ENCODE measurements around the gene MYADML2. TPM values are rescaled to one million over a fixed set of nuclear protein-coding genes. Genes with fewer than 3 reads are reported as not detected.

Gene MYADML2
- total and polyA plus RNA-seq, 7 donors, result 0.47 to 95.8 (median 11.0) TPM

GRCh38 chr17:81990836-81991683, 44.0 kb upstream of the MYADML2 start:
- no peak for ATAC-seq
- 53 to 72% (median 58%) methylated on average over 24 to 25 of the region's 25 CpGs for whole genome bisulfite sequencing, 3 donors

GRCh38 chr17:81987161-81987770, 40.2 kb upstream of the MYADML2 start:
- 88 to 91% (median 90%) methylated on average over 26 of the region's 26 CpGs for WGBS, 3 donors
- peaks cover 16% of the 10 kb centered on the region for H3K4me1 ChIP-seq
- no peak overlapping the region for H3K4me3 ChIP-seq
- H3K9me3 ChIP-seq, result no peaks in the 10 kb centered on the region
- no peaks in the 10 kb centered on the region for H3K27me3 ChIP-seq (ENCODE audit: insufficient read depth in 3 of 3, low read length in 2 of 3)
- peak in 1 of 2 donors; percentile 44 for DNase-seq
- no peak overlapping the region for H3K27ac ChIP-seq
- no peak for ATAC-seq
- intact Hi-C loops (cut with DNase I), result no loop called here
- no peak for TF ChIP-seq CTCF (IDR thresholded peaks at IDR 0.05)
- H3K36me3 ChIP-seq (ENCODE audit: insufficient read depth in 1 of 2, low read depth in 1 of 2), result peaks cover 5 to 42% of the 10 kb centered on the region in 2 donors

More at GRCh38 chr17:81990836-81991683, 44.0 kb upstream of the MYADML2 start:
- H3K9me3 ChIP-seq, result no peaks in the 10 kb centered on the region
- H3K27me3 ChIP-seq (ENCODE audit: insufficient read depth in 3 of 3, low read length in 2 of 3), result no peaks in the 10 kb centered on the region
- peak; percentile 16 to 53 for DNase-seq
- TF ChIP-seq CTCF (IDR thresholded peaks at IDR 0.05), result no peak
- intact Hi-C loops (cut with DNase I), result no loop called here
- H3K27ac ChIP-seq, result peak overlapping the region; percentile 84
- peaks cover 0 to 17% of the 10 kb centered on the region in 2 donors for H3K36me3 ChIP-seq (ENCODE audit: insufficient read depth in 1 of 2, low read depth in 1 of 2)
- H3K4me3 ChIP-seq, result peak overlapping the region; percentile 53
- peaks cover 23% of the 10 kb centered on the region for H3K4me1 ChIP-seq

- H3K27me3 ChIP-seq (ENCODE audit: insufficient read depth in 3 of 3, low read length in 2 of 3), result no peaks in the 10 kb centered on the region
- TF ChIP-seq CTCF (IDR thresholded peaks at IDR 0.05), result no peak
- no peak overlapping the region for H3K4me3 ChIP-seq
- WGBS, 3 donors, result 95 to 98% (median 97%) methylated on average over 26 of the region's 26 CpGs
- H3K4me1 ChIP-seq, result peaks cover 10% of the 10 kb centered on the region
- DNase-seq, result peak in 1 of 2 donors; percentile 48
- no peak overlapping the region for H3K27ac ChIP-seq
- ATAC-seq, result no peak
- intact Hi-C loops (cut with DNase I), result no loop called here
- no peaks in the 10 kb centered on the region for H3K9me3 ChIP-seq
- peaks cover 5 to 42% of the 10 kb centered on the region in 2 donors for H3K36me3 ChIP-seq (ENCODE audit: insufficient read depth in 1 of 2, low read depth in 1 of 2)
Observed at GRCh38 chr17:81986606-81987005, 39.6 kb upstream of the MYADML2 start.

GRCh38 chr17:81984773-81985410, 37.9 kb upstream of the MYADML2 start:
- intact Hi-C loops (cut with DNase I), result no loop called here
- no peaks in the 10 kb centered on the region for H3K27me3 ChIP-seq (ENCODE audit: insufficient read depth in 3 of 3, low read length in 2 of 3)
- H3K4me3 ChIP-seq, result no peak overlapping the region
- DNase-seq (peak in 1 of 2 donors; percentile 40), ATAC-seq (no peak)
- H3K4me1 ChIP-seq, result no peaks in the 10 kb centered on the region
- no peak overlapping the region for H3K27ac ChIP-seq
- WGBS, 3 donors, result 92 to 94% (median 93%) methylated on average over 18 to 21 of the region's 21 CpGs
- no peaks in the 10 kb centered on the region for H3K9me3 ChIP-seq
- peaks cover 9 to 52% of the 10 kb centered on the region in 2 donors for H3K36me3 ChIP-seq (ENCODE audit: insufficient read depth in 1 of 2, low read depth in 1 of 2)
- TF ChIP-seq CTCF (IDR thresholded peaks at IDR 0.05), result no peak
